Astrocyte of the hippocampus (primary cell): Measurements from ENCODE around the gene PLCXD3.

Experiments used
- DNase-seq: peaks from one replicate; pipeline ENCODE4 v3.0.0; 2011; ENCODE audit warnings: low read depth, low spot score

The PLCXD3 gene, protein sequence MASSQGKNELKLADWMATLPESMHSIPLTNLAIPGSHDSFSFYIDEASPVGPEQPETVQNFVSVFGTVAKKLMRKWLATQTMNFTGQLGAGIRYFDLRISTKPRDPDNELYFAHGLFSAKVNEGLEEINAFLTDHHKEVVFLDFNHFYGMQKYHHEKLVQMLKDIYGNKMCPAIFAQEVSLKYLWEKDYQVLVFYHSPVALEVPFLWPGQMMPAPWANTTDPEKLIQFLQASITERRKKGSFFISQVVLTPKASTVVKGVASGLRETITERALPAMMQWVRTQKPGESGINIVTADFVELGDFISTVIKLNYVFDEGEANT

GRCh38 chr5:41510176-41510831 lies at the start of gene PLCXD3:
PLCXD3 (minus strand) TSS chr5:41510601; CDS start chr5:41510526, 75 bp downstream.
- peak; percentile 19 for DNase-seq

DNA sequence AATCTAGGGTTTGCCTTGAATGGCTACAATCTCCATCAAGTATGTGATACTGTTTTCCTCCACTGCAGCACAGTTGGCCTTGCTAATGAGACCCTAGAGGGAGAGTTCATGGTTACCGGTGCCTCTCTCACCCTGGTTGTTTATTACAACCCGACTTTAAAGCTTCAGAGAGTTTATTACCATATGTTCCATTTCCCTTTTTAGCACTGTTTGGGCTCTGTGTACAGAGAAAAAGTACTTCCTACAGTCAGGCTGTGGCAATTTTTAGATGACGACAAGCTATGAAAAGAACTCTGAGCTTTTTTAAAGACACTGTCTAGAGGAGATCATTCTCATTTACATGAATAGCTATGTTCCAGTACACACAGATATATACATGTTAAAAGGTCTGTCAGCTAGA lies 48.8 kb upstream of the PLCXD3 start:
- no peak for DNase-seq

GRCh38 chr5:41558295-41558694 lies 47.9 kb upstream of the PLCXD3 start:
- DNase-seq: no peak

- DNase-seq: no peak
These were observed 37.6 kb upstream of the PLCXD3 start for GRCh38 chr5:41547991-41548390.

GRCh38 chr5:41542183-41542582 lies 31.8 kb upstream of the PLCXD3 start:
- DNase-seq: no peak

GRCh38 chr5:41539454-41539853 lies 29.1 kb upstream of the PLCXD3 start:
- DNase-seq: no peak

- no peak for DNase-seq
These were observed 27.2 kb upstream of the PLCXD3 start for GRCh38 chr5:41537581-41537980.

DNA sequence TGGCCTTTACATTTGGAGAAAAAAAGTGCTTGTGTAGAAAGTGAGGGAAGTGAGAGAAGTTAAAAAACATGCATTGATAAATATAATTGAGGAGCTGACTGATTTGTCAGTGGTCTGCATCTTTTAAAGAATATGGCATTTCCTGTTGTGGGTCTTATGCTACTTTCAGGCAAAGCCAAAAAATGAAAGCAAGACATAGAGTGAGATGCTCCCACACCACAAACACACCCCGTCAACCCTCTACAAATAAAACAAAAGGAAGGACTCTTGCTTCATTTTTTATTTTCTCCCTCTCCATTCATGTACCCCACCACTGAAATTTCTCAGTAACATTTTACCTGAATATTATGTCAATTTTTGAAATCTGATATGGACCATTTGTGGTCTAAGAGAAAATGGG lies 22.1 kb upstream of the PLCXD3 start:
- no peak for DNase-seq

DNA sequence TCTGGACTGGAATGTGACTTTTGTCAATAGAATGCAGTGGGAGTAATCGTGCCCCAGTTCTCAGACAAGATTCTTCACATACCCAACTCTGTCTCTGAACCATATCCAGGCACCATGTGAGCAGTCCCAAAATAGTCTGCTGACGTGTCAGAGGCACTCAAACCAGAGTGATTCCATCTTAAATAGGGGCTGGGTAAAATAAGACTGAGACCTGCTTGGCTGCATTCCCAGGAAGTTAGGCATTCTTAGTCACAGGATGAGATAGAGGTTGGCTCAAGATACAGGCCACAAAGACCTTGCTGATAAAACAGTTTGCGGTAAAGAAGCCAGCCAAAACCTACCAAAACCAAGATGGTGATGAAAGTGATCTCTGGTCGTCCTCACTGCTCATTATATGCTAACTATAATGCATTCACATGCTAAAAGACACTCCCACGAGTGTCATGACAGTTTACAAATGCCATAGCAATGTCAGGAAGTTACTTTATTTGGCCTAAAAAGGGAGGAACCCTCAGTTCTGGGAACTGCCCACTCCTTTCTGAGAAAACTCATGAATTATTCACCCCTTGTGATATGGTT lies 16.9 kb upstream of the PLCXD3 start:
- peak; percentile 92 for DNase-seq

GRCh38 chr5:41526699-41527098 lies 16.3 kb upstream of the PLCXD3 start:
- DNase-seq: no peak

GRCh38 chr5:41524174-41524573 lies 13.8 kb upstream of the PLCXD3 start:
- DNase-seq: no peak

- no peak for DNase-seq
These were observed 11.9 kb upstream of the PLCXD3 start for GRCh38 chr5:41522193-41522786.

DNA sequence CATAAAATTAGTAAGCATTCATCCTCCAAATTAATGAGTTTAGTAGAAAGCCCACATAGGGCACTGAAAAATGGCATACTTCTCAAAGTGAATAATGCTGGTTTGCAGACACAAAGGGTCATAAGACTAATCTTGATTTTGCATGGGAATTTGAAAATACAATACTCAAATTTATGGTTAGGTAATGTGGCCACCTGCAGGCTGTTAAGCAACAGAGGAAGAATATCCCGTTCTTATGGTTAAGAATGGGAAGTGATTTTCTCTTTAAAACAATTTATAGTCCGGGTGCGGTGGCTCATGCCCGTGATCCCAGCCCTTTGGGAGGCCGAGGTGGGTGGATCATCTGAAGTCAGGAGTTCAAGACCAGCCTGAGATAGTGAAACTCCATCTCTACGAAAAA lies 9.4 kb upstream of the PLCXD3 start:
- DNase-seq: no peak

DNA sequence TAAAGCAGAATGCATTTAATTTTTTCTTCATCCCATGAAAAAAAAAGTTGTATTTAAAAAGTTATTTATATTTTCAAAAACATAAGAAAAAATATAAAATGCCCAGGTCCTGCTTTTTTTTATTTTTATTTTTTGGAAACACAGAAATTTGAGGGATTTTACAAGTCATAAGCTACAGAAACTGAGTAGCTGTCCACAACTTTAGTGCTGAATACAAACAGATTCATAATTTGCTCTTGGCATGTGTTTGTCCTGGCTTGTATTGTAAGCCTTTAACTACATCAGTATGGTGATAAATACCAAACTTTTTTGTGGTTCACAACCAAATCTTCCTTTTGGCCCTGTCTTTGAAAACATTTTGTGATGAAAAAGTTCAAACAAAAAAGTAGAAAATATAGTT lies 7.5 kb upstream of the PLCXD3 start:
- DNase-seq: peak; percentile 38

GRCh38 chr5:41511241-41511640 lies 840 bp upstream of the PLCXD3 start:
- no peak for DNase-seq

DNA sequence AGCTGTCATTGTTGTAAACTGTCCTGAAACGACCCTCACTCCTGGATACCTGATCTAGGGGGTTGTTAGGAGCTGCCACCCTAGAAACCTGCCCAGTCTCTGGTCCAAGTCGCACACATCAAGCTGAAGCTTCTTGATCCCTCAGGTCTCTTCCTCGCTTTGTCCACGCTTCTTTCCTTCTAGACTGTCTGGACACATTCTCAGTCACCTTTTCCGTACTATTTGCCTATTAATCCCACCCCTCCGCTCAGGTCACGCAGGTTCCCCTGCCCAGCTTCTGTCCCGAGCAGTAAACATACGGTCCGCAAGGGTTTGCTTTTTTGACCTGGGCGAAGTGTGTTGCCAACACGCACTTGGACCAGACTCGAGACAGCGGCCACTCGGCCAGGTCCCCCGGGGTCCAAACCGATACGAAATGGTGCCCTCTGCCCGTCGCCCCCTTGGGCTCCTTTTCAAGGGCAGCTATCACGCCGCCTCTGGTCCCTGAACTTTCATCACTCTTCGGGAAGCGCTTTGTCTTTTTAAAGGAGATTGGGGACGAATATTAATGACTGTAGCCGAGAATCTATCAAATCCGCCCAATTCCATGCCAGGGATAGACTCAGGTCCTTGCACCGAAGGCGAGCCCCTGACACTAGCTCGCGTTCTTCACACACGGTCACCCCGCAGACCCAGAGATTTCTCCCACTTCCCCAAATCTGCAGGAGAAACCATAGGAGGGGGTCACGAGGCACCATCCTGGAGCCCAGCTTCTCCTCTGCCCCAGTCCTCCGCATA lies 814 bp downstream of the PLCXD3 start:
- DNase-seq: no peak

DNA sequence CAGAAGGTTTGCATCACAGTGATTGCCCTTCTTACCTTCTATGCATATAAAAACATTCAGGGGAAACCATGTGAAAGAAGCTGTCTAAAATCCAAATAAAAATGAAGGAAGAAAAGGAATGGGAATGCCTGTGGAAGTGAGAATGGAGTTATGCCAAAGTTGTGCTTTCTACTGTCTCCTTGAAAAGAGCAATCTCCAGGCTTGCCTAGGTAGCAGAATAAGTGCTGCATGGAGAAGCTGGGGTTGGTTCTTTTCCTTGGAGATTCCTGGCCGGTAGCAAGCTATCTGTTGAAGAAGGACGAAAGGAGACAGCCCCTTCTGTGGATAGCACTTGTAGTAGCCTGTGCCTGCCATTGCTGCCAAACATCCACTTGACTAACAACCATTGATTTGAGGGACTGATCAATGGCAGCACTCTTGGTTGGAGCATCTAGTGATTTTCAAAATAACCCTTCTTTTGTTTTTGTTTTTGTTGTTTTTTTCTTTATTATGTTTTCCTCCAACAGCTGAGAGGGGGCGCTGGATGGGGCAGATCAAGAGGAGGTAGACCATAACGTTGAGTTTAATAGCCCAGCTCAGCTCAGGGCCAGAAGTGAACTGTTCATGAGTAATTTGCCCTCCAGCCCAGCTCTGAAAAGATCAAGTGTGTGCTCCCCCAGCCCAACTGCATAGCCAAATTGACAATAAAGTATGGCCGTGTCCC lies 1.6 kb downstream of the PLCXD3 start:
- no peak for DNase-seq

GRCh38 chr5:41508186-41508585 lies 2.2 kb downstream of the PLCXD3 start:
- no peak for DNase-seq

- no peak for DNase-seq
These were observed 2.9 kb downstream of the PLCXD3 start for GRCh38 chr5:41507501-41507900.

DNA sequence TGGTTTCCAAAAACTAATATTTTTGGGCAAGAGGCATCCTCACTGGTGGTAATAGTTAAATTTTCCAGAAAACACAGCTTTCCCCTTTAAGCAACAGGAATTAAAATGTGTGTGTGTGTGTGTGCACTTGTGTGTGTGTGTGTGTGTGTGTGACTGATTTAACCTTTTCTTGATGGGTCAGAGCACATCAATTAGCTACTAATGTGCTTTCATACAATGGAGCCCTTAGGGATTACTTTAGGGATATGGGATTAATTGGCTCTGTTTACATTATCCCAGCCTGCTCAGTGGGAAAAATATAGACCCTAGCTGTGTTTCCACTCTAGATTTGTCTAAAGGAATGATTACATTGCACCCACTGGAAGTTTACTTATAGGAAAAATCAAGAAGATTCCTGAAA lies 6.5 kb downstream of the PLCXD3 start:
- no peak for DNase-seq

GRCh38 chr5:41503310-41503709 lies 7.1 kb downstream of the PLCXD3 start:
- no peak for DNase-seq
